ENCODE data around the gene NHSL2.

The NHSL2 gene

GRCh38 chrX:72180539-72180938 is 269.9 kb downstream of the NHSL2 start:
- no peak for DNase-seq (ENCODE audit: low read depth)

- peak; percentile 96 for DNase-seq (ENCODE audit: low read depth)
Observed at GRCh38 chrX:72181178-72182125, 270.8 kb downstream of the NHSL2 start, which contains the start of gene PIN4. Gene PIN4, plus strand, starts transcription at chrX:72181757. Its CDS starts 29 bp downstream, at chrX:72181786.

- no peak for DNase-seq (ENCODE audit: low read depth)
Observed at GRCh38 chrX:72182924-72183323, 272.3 kb downstream of the NHSL2 start.

GRCh38 chrX:72201836-72202536 is 291.3 kb downstream of the NHSL2 start:
- DNase-seq (ENCODE audit: low read depth), result peak; percentile 68
